Inflammatory macrophage (primary cell): ENCODE measurements around the gene MUC6.
A peak's percentile ranks its signal among the peaks of the same experiment; 100 is the strongest.

Experiments used
- DNase-seq, 2 donors: peaks; one replicate each; pipeline ENCODE4 v3.0.0-alpha.2; 2020 to 2022

The MUC6 gene

DNA sequence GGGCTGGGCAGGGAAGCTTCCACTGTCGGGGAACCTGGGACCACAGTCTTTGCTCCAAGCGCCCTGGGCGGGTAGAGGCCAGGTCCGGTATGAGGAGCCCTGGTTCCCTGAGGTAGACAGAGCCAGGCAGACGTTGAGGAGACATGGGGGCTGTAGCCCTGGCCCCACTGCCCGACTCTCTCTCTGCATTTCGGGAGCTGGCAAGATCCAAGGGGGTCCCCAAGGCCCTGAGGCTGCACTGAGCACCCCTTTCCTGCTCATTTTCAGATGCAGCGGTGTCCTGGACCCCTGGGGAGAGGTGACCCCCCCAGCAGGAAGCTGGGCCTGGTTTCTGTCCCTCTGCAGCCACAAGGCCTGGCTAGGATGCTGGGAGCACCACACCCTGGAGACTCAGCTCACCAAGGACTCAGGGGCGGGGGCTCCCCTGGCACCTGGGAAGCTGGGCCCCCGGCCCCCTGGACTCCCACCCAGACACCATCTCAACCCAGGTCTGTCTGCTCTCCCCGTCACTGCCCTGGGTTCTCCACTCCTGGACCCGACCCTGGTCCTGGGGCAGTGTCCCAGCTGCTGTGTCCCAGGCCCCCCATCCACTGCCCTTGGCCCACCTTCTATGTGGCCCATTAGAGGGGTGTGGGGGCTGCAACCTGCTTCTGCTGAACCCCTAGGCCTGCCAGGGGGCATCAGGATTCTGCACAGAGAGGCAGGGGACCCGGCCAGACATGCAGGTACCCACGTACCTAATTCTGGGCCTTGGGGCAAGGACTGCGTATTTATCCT lies 15.0 kb upstream of the MUC6 start:
- DNase-seq: no peak

DNA sequence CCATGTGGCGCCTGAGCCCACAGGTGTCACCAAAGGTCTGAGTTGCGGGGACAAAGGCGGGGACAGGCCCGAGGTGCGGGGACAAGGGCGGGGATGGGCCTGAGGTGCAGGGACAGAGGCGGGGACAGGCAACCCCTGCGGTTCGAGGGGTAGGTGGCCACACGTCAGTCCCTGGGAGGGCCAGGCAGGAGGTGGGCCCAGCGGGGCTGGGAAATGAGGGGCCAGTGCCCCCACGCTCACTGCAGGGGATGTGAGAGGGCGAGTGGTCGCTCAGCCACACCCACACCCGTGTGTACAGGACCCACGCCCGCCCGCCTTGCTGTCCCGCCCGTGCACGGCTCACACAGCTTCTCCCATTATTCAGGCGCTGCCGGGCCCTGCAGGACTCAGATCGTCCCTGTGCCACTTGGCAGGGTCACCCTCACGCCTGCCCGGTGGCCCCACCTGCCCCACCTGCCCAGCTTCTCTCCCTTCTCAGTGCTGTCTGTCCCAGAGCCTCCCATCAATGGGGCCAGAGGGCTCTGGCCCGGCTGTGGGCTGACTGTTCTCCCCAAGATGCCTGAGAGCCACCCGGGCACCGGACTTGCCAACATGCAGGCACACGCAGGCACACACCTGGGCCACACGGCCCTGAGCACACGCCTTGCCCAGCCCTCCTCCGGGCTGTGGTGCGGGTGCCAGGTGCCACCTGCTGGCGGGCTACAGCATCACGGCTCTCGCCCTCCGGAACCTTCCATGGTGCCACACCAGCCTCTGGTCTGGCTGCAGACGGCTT lies 14.2 kb upstream of the MUC6 start:
- DNase-seq: peak; percentile 65 to 70

DNA sequence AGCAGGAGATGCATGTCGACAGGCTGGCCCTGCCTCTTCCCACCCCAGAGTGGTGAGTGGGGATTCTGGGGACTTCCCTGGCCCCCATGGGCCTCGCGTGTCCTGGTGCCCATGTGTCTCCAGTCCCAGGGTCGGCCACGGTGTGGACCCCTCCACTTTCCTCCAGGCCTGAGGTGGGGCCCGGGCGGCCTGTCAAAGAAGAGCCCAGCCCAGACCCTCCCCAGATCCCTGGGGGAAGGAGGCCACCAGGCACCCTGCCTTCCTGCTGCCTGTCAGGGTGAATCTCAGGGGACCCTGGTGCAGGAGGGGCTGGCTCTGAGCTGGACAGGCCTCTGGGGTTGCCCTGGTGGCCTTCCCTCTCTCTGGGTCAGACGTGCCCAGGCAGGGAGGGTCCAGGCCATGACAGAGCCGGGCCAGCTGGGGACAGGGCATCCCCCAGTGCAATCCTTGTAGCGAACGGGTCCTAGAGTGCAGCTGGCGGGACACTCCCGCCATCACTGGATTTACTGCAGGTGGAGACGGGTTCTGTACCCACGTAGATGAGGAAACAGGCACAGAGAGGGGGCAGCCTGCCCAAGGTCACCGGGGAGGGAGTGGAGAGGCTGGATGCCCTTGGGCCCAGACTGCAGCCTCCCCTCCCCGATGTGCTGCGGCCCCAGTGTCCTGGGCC lies 13.5 kb upstream of the MUC6 start:
- no peak for DNase-seq

DNA sequence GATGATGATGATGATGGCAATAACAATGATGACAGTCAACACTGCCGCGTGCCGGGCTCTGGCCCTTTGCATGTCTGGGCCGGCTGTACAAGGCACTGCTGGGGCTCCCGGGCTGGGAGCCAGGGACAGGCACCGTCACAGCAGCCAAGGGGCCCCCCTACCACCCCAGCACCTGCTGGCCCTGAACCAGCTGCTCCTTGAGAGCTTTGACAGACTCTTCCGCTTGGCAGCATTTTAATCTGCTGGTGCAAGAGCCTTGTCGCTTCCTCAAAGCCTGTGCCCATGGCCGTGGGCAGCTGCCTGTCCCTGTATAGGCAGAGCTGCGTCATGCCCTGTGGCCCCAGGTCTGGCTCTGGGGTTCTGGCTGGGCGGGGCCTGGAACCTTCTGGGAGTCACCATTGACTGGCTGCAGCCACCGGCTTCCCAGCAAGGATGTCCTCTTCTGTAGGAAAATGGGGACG lies 12.9 kb upstream of the MUC6 start:
- DNase-seq: peak; percentile 58 to 78

DNA sequence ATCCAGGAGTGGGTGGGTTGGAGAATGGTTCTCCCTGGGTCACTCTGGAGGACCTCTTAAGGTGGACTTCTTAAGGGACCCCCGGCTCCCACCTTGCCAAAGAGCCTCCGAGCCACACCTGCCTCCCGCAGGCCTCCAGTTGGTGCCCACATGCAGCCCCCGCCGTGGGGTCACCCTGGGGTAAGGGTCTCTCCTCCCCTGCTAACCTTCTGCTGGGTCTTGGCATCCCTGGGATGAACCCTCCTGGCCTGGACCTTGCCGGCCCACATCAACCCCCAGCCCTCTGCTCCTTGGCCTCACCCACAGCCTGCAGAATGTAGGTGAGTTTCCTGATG lies 12.5 kb upstream of the MUC6 start:
- DNase-seq: no peak

DNA sequence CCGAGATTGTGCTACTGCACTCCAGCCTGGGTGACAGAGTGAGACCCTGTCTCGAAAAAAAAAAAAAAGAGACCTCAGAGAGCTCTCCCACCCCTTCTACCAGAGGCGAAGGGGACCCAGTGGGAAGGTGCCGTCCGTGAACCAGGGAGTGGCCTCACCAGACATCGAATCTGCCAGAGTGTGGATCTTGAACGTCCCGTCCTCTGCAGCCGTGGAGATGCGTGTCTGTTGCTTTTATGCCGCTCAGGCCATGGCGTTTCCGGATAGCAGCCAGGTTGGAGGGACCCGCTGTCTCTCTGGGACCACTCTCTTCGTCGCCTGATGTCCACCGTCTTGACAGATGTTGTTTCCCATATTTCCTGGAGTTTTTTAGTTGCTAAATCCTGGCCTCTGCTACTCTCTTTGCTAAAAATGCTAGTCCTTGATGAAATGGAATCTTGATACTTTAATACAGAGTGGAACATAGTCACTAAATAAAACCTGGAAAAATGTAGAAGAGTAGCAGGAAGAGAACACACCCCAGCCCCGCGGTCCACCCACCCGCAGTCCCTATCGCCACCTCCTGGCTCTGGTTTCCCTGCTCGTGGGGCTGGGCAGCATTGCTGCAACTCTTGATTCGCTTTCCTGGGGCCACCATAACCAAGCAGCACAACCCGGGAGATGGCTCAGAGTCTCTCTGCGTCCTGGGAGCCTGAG lies 12.0 kb upstream of the MUC6 start:
- DNase-seq: no peak

DNA sequence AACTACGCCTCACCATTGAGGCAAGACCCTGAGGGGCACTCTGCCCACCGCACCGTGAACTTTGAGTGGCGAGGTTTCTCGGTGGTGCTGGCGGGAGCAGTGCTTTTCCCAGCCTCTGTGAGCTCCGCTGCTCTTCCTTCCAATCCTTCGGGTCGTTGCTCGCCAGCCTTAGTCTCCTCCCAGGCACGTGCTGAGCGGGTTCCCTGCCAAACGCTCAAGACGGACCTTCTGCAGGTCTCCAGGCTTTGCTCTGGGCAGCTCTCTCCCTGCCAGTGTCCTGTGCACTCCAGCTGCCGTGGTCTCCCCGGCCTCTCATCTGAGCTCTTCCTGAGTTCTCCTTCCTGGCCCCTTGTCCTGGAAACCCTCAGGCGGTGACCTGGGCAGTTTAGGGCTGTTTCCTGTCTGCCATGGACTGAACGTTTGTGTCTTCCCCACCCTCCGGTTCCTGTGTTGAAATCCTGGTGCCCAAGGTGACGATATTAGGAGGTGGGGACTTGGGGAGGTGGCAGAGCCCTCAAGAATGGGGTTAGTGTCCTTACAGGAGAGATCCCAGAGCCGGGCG lies 11.2 kb upstream of the MUC6 start:
- DNase-seq: no peak

DNA sequence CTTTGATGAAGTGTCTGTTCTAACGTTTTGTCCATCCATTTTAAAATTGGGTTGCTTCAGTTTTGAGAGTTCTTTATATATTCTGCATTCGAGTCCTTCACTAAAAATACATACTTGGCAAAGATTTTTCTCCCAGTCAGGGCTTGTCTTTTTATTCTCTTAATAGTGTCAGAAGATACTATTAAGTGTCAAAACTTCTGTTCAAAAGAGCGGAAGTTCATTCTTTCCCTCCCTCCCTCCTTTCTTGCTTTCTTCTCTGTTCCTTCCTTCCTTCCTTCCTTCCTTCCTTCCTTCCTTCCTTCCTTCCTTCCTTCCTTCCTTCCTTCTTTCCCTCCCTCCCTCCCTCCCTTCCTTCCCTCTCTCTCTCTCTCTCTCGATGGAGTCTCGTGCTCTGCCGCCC lies 7.6 kb upstream of the MUC6 start:
- no peak for DNase-seq

DNA sequence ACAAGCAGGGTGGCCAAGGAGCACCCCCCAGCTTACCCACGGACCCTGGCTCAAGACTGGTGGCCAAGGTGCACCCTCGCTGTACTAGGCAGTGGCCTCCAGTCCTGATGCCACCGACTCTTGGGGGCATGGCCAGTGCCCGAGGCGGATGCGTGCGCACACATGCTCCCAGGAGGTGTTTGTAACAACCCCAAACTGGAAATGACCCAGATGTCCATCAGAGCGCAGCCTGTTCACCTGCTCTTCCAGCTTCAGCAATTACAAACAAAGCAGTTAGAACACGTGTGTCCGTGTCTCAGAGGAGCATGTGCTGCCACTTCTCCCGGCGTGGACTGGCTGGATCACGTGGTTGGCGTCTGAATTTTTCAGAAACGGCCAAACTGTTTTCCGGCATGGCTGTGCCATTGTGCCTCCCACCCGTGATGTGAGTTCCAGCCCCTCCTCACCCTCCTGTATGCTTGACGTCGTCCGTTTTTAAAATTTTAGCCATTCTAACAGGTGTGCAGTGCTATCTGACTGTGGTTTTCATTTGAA lies 7.1 kb upstream of the MUC6 start:
- no peak for DNase-seq

DNA sequence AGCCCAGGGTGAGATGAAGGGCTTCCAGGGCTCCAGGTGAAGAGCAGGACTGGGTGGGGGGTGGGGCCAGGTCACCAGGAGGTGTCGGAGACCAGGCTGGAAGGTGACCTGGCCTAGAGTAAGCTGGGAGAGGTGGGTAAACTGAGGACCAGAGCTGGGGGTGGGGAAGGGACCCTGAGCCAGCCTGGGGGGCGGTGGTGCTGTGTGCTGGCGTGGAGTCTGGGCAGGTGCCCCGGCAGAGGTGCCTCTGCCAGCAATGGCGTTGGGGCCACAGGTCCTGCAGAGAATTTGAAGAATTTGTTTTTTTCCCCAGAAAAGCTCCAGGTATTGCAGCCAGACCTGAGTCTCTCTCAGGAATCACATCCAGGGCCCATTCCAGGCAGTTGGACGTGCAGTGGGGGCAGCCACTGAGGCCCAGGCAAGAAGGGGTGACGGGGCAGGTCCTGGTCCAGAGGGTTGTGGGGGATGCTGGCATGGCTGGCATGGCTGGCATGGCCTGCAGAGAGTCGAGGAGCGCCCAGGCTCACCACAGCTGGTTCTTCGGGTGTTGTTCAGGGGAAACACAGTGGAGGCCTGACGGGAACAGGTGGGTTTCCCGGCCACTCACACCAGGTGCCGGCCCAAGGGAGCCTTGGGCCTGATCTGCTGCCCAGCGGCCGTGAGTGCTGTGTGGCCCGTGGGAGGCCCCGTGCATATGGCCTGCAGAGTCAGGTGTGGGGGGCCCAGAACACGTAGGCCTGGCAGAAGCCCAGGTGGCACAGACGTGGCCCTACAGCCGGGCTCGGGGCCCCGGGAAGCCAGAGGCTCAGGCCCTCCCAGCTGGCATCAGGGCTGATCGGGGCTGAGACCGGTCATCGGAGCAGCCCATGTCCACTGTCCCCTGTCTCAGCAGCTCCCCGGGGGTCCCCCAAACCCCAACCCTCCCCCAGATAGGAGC lies 6.4 kb upstream of the MUC6 start:
- DNase-seq: no peak

DNA sequence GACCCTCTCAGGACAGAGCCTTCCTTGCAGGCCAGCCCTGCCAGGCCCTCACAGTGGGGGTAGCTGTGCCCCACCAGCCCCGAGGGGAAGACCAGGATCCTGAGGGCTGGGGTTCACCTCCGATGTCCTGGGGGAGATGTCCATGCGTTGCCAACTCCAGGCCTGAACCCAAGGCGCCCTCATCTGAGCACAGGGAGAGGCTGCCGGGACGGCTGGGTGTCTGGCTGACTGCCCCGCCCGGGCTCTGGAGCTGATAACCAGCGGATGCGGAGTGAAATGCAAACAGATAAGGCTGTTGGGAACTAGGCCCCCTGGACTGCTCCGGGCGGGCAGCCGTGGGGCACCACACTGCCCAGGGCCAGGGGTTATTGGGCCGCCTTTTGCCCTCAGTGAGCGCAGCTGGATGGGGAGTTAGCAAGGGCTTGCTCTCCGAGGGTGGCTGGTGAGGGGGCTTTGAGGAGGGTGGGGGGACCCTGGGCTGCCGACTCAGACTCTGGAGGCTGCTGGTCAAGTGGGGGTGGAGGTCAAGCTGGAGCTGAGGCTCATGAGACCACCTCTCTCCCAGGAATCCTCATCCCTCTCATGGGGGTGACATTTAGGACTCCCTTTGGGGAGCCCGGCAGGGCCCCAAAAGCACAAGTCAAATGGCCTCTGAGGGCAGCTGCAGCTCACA lies 5.6 kb upstream of the MUC6 start:
- no peak for DNase-seq

DNA sequence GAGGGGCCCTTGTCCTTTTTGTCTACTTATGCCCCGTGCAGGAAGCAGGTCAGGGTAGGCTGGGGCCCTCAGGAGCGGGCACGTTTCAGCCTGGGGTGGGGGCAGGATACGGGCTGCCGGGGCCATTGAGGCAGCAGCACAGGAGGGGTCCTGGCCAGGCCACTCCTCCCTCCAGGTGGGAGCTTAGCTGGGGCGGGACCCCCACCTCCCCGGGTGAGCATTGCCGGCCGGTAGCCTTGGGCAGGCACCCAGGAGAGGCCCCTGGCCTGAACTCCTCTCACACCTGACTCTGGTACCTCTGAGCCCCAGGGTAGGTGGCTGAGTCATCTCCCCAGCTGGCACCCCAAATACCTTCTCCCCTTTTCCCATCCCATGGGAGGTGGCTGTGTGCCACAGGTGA lies 5.0 kb upstream of the MUC6 start:
- DNase-seq: no peak

DNA sequence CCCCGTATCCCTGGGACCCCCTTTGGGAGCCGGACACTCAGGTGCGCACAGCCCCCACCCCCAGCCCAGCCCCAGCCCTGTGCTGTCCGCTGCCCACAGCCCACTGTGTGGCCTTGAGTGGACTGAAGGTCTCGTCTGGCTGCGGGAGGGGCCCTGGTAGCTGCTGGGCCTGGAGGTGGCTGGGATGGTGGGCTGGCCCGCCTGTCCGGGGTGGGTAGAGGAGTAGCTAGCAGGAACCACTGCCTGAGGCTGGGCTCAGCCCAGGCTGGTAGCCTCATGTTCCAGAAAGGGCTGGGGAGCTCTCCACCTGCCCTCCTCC lies 4.6 kb upstream of the MUC6 start:
- DNase-seq: no peak

DNA sequence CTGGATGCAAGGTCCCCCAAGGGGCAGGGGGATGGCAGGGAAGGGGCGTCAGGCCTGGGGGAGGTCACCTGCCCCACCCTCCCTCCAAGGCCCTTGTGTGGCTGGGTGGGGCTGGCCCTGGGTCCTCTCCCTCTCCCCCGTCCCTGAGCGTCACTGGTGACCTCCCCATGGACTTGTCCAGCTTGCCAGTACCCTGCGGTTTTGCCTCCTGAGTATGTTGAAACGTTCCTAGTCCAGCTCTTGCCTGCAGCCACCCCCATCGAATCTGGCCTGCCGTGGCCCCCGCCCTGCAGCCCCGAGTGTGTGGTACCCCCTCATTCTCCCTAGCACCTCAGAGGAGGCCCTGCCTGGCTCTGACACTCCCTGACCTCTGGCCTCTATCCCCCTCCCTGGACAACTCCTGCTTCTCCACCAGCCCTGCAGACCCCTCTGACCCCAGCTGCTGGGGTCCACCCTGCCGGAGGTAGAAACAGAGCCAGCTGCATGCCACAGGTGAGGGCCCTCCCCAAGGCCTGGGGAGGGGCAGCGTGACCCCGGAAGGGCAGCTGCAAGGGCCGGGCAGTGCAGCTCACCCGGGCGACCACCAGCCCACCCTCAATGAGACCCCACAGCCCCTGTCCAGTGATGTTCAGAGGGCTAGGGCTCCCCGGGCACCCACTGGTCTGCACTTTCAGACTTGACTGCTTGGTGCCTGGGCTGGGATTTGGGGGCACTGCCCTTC lies 4.1 kb upstream of the MUC6 start:
- DNase-seq: no peak

DNA sequence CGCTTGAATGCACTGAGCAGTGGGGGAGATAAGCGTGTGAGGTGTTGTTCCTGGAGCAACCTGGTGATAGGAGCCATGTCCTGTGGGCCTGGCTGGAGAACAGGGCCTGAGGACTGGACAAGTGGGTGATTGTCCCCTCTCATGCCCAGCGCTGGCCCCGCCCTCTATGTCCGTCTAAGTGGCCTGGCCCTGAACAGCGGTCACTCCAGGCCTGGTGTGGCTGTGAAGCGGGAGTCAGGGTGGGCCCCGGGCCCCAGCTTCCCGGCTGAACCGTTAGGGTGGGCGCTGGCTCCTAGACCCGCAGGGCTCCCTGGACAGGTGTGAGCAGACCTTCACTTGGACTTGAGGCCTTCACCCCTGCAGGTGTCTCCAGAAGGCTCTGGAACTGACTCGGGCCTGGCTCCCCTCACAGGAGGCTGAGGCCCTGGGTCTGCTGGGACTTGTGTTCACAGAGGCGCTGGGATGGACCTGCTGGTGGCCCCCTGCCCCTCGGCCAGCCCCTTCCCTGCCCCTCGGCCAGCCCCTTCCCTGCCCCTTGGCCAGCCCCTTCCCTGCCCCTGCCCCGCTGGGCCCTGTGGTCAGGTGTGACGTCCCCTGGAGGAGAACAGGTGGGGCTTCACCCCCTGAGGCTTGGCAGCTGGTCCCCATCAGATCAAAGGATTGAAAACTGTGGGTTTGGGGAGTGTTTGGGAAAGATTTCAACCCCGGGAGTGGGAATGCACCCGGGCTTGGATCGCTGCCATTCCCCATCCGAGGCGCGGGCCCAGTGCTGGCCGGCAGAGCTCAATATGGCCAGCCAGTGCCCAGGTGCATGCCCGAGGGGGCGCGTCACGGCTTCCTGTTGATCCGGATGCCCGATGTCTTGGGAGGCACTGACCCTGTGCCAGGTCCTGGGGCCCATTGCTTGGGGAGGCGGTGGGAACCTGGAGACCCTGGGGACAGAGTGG lies 3.2 kb upstream of the MUC6 start:
- no peak for DNase-seq

DNA sequence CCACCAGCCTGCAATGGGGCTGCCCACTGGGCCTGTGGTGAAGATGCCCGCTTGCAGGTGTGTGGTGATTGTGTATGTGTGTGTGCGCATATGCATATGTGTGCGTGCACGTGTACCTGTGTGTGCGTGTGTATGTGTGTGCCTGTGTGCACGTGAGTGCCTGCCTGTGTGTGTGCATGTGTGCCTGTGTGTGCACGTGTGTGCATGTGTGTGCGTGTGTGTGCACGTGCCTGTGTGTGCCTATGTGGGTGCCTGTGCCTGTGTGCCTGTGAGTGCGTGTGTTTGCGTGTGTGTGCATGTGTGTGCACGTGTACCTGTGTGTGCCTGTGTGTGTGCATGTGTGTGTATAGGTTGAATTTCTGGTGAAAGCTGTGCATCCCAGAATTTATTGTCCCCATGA lies 2.4 kb upstream of the MUC6 start:
- no peak for DNase-seq

DNA sequence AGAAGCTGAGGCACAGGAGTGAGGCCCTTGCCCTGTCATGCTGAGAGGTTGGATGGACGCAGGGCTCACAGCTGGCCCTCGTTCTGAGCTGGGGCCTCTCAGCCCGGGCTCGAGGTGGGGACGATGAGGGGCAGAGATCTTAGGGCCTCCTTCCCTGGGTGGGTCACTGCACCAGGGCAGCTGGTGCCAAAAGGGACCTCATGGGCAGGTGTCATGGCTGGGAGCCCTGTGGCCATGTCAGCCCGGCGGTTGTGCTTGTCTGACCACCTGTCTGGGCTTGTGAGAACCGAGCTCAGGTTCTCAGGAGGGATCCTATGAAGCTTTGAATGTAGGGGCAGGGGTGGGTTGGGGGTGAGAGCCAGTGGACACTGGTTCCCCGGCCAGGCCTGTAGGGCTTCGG lies 1.8 kb upstream of the MUC6 start:
- no peak for DNase-seq

DNA sequence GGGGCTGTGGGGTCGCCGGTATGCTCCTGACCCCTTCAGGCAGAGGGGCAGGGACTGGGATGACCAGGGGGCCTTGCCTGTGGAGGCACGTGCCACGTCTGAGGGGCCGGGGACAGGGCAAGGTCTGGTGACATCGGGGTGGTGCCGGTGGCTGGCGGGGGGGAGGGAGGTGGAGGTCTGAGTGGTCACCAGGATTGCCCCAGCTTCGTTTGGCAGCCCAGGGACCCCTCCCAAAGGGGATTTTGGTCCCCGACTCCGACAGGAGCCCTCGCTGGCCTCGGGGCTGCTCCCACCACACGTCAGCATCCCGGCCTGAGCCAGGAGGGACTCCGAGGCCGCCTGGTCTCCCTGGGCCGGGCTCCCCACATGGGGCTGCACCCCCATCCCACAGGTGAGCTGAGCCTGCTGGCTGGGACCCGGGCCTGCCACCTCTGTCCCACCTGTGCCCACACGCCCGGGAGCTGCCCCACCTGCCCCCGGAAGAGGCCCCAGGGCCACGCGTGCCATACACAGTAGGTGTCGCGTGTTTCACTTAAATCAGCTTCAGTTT lies 1.1 kb upstream of the MUC6 start:
- DNase-seq: no peak

DNA sequence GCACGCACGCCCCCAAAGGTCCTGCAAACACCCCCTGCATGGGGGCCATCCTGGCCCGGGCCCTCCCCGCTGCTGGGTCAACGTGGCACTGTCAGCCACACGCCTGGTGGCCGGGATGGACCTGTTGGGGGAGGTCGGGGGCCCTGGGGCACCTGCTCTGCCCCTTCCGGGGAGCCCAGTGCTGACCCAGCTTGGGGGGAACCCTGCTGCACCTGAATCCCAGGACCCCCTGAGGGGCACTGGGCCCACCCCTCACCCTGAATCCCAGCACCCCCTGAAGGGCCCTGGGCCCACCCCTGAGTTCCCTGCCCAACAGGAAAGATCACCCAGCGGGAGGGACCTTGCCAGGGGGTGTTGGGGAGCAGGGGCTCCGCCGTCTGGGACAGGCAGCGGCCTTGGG lies 413 bp upstream of the MUC6 start:
- DNase-seq: no peak
